Measurements from ENCODE around the gene AFAP1L1.

The AFAP1L1 gene

GRCh38 chr5:149261246-149261645 lies 10.4 kb upstream of the AFAP1L1 start:
- no peak overlapping the region for H3K4me3 ChIP-seq (ENCODE audit: low read depth, low read length)
- TF ChIP-seq, protein P1, sequence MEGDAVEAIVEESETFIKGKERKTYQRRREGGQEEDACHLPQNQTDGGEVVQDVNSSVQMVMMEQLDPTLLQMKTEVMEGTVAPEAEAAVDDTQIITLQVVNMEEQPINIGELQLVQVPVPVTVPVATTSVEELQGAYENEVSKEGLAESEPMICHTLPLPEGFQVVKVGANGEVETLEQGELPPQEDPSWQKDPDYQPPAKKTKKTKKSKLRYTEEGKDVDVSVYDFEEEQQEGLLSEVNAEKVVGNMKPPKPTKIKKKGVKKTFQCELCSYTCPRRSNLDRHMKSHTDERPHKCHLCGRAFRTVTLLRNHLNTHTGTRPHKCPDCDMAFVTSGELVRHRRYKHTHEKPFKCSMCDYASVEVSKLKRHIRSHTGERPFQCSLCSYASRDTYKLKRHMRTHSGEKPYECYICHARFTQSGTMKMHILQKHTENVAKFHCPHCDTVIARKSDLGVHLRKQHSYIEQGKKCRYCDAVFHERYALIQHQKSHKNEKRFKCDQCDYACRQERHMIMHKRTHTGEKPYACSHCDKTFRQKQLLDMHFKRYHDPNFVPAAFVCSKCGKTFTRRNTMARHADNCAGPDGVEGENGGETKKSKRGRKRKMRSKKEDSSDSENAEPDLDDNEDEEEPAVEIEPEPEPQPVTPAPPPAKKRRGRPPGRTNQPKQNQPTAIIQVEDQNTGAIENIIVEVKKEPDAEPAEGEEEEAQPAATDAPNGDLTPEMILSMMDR (IDR thresholded peaks at IDR 0.05; ENCODE audit: low read depth, low read length), result no peak

DNA sequence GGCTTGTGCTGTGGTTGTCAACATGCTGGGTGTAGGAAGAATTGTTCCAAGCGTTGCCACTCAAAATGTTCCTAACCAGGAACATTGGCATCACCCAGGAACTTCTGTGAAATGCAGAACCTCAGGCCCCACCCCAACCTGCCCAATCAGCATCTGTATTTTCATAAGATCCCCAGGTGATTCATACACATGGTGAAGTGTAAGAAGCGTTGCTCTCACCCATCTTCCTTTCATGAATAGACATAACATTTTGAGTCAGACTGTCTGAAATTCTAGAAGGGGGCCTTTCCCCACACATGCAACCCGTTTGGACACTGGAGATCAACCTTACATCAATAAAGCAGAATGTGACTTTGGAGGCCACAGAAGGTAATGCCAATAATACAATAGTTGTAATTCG lies 9.3 kb upstream of the AFAP1L1 start:
- TF ChIP-seq, protein P1 (IDR thresholded peaks at IDR 0.05; ENCODE audit: low read depth, low read length), result no peak
- H3K4me3 ChIP-seq (ENCODE audit: low read depth, low read length), result no peak overlapping the region

- no peak overlapping the region for H3K4me3 ChIP-seq (ENCODE audit: low read depth, low read length)
- TF ChIP-seq, protein P1 (IDR thresholded peaks at IDR 0.05; ENCODE audit: low read depth, low read length), result peak; percentile 34; the same call in 1 of the 2 replicates
Measured at GRCh38 chr5:149264439-149265067, 7.1 kb upstream of the AFAP1L1 start.

DNA sequence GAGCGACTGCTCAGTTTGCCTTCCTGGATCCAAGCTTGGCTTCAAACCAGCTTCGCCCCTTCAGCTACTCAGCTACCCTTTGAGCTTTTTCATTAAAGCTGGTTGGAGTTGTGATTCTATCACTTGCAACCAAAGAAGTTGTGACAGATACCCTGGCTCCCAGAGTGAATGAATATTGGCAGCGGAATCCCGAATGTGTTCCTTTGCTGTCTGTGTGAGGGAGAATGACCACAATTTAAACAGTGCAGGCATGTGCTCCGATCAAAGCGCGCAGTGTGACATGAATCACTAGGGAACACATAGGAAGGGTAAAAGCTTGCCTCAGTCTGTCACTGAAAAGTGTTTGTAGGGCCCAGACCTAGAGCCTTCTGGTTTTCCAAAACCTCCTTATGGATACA lies 6.6 kb upstream of the AFAP1L1 start:
- H3K4me3 ChIP-seq (ENCODE audit: low read depth, low read length), result no peak overlapping the region
- TF ChIP-seq, protein P1 (IDR thresholded peaks at IDR 0.05; ENCODE audit: low read depth, low read length), result no peak

DNA sequence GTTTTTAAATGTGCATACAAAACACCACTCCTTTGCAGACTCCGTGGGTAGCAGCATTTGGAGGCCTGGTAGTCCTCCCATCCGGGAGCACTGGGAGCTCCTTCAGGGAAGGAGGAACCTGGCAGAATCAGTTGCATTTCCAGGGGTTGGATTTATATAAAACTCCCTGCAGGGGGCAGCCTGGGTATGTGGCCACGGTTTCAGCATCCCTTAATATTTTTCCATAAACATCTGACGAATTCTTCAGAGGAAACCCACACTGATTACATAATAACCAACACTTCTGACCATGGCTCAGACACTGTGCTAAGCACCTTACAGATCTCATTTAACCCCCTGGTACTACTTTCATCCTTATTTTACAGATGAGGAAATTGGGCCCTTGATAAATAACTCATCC lies 6.1 kb upstream of the AFAP1L1 start:
- H3K4me3 ChIP-seq (ENCODE audit: low read depth, low read length), result no peak overlapping the region
- TF ChIP-seq, protein P1 (IDR thresholded peaks at IDR 0.05; ENCODE audit: low read depth, low read length), result peak; percentile 46; the same call in 1 of the 2 replicates

DNA sequence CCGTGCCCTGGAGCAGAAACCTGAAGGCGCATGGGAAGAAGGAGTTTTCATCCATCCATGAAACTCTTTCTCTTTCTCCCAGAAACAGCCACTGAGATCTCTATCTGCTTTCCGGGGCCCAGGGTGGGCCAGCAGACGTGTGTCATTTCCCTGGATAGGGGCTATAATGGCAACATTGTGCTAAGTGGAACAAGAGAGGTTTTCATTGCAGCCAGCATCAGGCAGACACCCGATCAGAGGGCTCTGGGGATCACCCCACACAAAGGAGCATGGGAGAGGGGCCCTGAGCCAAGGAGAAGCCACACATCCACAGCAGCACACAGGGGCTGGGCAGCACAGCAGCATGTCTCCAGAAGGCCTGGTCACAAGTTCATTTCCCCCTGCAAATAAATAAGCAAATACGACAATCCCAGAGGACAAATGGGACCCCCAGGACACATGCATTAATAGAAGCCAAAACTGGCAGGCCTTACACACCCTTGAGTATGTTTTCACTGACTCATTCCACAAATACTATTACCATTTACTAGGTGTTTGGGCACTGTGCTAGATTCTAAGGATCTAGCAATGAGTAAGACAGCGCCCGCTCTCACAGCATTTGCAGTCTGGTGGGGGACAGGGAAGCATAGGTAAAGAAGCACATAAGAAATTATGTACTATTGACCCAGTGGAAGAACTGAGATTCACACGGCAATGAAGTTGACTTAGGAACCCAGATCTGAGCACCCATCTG lies 4.3 kb upstream of the AFAP1L1 start:
- TF ChIP-seq, protein P1 (IDR thresholded peaks at IDR 0.05; ENCODE audit: low read depth, low read length), result no peak
- no peak overlapping the region for H3K4me3 ChIP-seq (ENCODE audit: low read depth, low read length)

- H3K4me3 ChIP-seq (ENCODE audit: low read depth, low read length), result no peak overlapping the region
- TF ChIP-seq, protein P1 (IDR thresholded peaks at IDR 0.05; ENCODE audit: low read depth, low read length), result peak; percentile 43; the same call in 1 of the 2 replicates
Measured at GRCh38 chr5:149268928-149269557, 2.6 kb upstream of the AFAP1L1 start.
